Uterus (tissue), 2 donors: ENCODE results near the gene PSD.

ENCODE experiments used
- CTCF ChIP-seq, 4 experiments: fragments of 200-600 bp in 2 of 4; fragments of 450-650 bp in 2 of 4; sonication (generic) in 2 of 4; IDR thresholded peaks; one replicate each; pipeline ENCODE4 v1.5.1; 2016 to 2019; ENCODE audit warnings: antibody characterized with exemption in 4 of 4, mild to moderate bottlenecking in 2 of 4, moderate library complexity in 1 of 4
- POLR2A ChIP-seq, 2 donors: fragments of 450-650 bp; IDR thresholded peaks; one replicate each; pipeline ENCODE4 v1.6.1; 2016; ENCODE audit warnings: antibody characterized with exemption in 2 of 2, mild to moderate bottlenecking in 1 of 2, moderate library complexity in 1 of 2

GRCh38 chr10:102400598-102401341, 17.8 kb downstream of the PSD start:
- TF ChIP-seq CTCF (IDR thresholded peaks at IDR 0.05) (no peak), POLR2A (IDR thresholded peaks at IDR 0.05) (no peak)
